ENCODE results near the gene LASP1NB.
"Not testable (repeated sequence)": the region's sequence is repeated elsewhere in the genome, so short reads cannot be mapped to it uniquely, and the experiment has no call there.

LASP1NB gene

DNA sequence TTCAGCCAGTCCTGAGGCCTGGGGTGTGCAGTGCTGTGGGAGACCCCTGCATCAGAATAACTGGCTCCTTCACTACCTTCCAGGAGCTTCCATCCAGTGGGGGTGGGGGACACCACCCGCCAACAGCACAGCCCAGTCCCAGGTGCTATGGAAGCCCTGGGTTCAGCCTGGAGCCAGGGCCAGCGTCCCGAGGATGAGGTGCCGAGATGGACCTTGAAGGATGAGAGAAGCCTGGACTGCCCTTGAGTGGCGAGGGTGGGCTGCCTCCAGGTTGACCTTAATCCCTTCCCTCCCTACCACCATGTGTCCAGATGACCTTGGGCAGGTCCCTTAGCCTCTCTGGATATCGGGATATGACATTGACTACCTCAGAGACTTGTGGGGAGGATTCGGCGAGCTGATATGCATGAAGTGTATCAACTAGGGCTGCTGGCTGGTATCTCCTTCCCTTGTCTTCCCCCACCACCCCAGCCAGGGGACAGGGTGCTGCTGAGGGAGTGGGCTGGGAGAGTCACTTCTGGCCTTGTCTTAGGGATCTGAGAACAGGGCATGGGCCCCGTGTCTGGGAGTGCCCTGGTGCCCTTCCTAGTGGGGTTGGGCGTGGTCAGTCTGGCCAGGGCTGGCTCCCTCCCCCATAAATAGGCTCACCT is 14.2 kb upstream of the LASP1NB start (continued):
- TF ChIP-seq RBBP5 (IDR thresholded peaks at IDR 0.05; ENCODE audit: borderline replicate concordance, low read depth, low read length) (no peak), CHD2 (IDR thresholded peaks at IDR 0.05; ENCODE audit: low read length) (no peak)

DNA sequence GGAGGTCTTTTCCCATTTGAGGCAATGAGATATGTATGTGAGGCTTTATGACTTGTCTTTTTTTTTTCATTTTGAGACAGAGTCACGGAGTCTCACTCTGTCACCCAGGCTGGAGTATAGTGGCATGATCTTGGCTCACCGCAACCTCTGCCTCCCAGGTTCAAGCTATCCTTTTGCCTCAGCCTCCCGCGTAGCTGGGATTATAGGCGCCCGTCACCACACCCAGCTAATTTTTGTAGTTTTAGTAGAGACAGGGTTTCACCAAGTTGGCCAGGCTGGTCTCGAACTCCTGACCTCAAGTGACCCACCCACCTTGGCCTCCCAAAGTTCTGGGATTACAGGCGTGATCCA is 13.7 kb upstream of the LASP1NB start:
- CTCF ChIA-PET (ENCODE audit: partially characterized antibody), result interaction anchor here (0.6 to 2.8 kb wide), 3 partner anchors 10 to 22 kb away, joined by 3 to 7 read pairs (median 3); no protein-coding TSS in a partner anchor

More for the DNA sequence above, 13.7 kb upstream of the LASP1NB start:
- not testable (repeated sequence) for H4K91ac ChIP-seq (replicated peaks; ENCODE audit: insufficient read length, low read length); H3K27me3 ChIP-seq (replicated peaks in 1 of 4; ENCODE audit: control insufficient read depth in 3 of 4, extremely low read depth in 1 of 4, insufficient read depth in 3 of 4, low read length in 3 of 4); H4K8ac ChIP-seq (ENCODE audit: extremely low read depth, insufficient read depth, low read length); H3K79me2 ChIP-seq (ENCODE audit: control insufficient read depth in 1 of 2, insufficient read depth in 2 of 2, low read length in 2 of 2); H2BK15ac ChIP-seq (ENCODE audit: low read length); H3K9ac ChIP-seq (replicated peaks in 1 of 4; ENCODE audit: extremely low read depth in 1 of 4, low read depth in 3 of 4, low read length in 3 of 4); H3K79me1 ChIP-seq (ENCODE audit: low read depth, low read length); H2BK120ac ChIP-seq (replicated peaks; ENCODE audit: low read depth, low read length); FAIRE-seq; H3K9me3 ChIP-seq (ENCODE audit: insufficient read depth in 2 of 2, low read depth in 1 of 2, low read length in 1 of 2); H3K4me2 ChIP-seq (ENCODE audit: insufficient read depth in 1 of 2, low read depth in 2 of 2, low read length in 2 of 2); H2BK20ac ChIP-seq (ENCODE audit: low read length); H2AFZ ChIP-seq (ENCODE audit: low read length); H3K27ac ChIP-seq (ENCODE audit: low read depth, low read length); H2AK5ac ChIP-seq (ENCODE audit: low read depth, low read length); H3K23me2 ChIP-seq (ENCODE audit: low read depth, low read length); H4K5ac ChIP-seq (ENCODE audit: insufficient read length, low read depth, low read length); H2BK5ac ChIP-seq (ENCODE audit: low read depth, low read length); H3K18ac ChIP-seq (ENCODE audit: extremely low read depth, low read length); H3K23ac ChIP-seq (ENCODE audit: insufficient read length); H3K14ac ChIP-seq (ENCODE audit: insufficient read length); DNase-seq (ENCODE audit: low read depth in 1 of 2, low spot score in 2 of 2); H2BK12ac ChIP-seq (ENCODE audit: low read depth, low read length); H3K4me1 ChIP-seq (replicated peaks in 1 of 4; ENCODE audit: control insufficient read depth in 3 of 4, insufficient read depth in 4 of 4, low read length in 3 of 4); H3K4ac ChIP-seq (replicated peaks; ENCODE audit: insufficient read length, low read depth, low read length); H3K56ac ChIP-seq (replicated peaks; ENCODE audit: insufficient read length, low read depth, low read length); H3K4me3 ChIP-seq (ENCODE audit: extremely low read depth in 1 of 4, insufficient read depth in 2 of 4, low read depth in 3 of 4, low read length in 4 of 4)
- POLR2A ChIA-PET (ENCODE audit: partially characterized antibody), result interaction anchor here (0.6 to 6.1 kb wide), 5 partner anchors 9 to 152 kb away, joined by 3 to 50 read pairs (median 4); partner anchors contain the start of gene LASP1NB
- WGBS, 2 experiments (ENCODE audit: extremely low coverage in 1 of 2, insufficient coverage in 1 of 2, insufficient read length in 1 of 2, insufficient replicate concordance in 2 of 2, low coverage in 1 of 2, low lambda C conversion rate in 2 of 2, missing lambda C conversion rate in 1 of 2), result 92% methylated on average over 8 of the region's 8 CpGs; no CpG with 5 or more reads in 1 of the 2 experiments
- peaks cover 5 to 11% of the 10 kb centered on the region in 2 experiments for H4K20me1 ChIP-seq (replicated peaks in 1 of 2; ENCODE audit: control insufficient read depth in 1 of 2, insufficient read depth in 2 of 2, low read length in 2 of 2)
- H3K36me3 ChIP-seq (ENCODE audit: control insufficient read depth in 2 of 4, insufficient read depth in 4 of 4, low read length in 3 of 4), result peaks cover 0 to 20% (median 16%) of the 10 kb centered on the region in 4 experiments; a peak in 6 of 8 replicates
